Measurements from ENCODE around the gene R3HDM2.

Gene R3HDM2

DNA sequence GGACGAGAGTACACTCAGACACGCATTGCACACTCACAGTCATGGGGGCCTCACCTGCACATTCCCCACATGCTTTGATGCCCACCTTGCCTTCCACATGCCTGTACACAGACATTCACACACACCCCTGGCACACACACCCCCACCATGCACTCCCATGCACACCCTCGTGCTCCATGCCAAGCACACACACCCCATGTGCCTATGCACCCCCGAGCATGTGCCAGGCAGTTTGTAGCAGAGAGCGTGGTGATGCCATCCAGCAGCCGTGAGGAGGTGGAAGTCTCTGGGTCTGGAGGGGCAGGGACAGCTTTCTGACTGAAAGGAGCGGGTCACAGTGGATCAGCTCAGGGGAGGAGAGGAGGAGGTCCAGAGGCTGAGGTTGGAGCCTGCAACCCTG lies 224.9 kb downstream of the R3HDM2 start:
- H3K9me3 ChIP-seq, result no peaks in the 10 kb centered on the region
- intact Hi-C loops (cut with DNase I; ENCODE audit: low total_unique reads), result no loop called here
- no peaks in the 10 kb centered on the region for H3K27me3 ChIP-seq
- TF ChIP-seq, protein P1, sequence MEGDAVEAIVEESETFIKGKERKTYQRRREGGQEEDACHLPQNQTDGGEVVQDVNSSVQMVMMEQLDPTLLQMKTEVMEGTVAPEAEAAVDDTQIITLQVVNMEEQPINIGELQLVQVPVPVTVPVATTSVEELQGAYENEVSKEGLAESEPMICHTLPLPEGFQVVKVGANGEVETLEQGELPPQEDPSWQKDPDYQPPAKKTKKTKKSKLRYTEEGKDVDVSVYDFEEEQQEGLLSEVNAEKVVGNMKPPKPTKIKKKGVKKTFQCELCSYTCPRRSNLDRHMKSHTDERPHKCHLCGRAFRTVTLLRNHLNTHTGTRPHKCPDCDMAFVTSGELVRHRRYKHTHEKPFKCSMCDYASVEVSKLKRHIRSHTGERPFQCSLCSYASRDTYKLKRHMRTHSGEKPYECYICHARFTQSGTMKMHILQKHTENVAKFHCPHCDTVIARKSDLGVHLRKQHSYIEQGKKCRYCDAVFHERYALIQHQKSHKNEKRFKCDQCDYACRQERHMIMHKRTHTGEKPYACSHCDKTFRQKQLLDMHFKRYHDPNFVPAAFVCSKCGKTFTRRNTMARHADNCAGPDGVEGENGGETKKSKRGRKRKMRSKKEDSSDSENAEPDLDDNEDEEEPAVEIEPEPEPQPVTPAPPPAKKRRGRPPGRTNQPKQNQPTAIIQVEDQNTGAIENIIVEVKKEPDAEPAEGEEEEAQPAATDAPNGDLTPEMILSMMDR (IDR thresholded peaks at IDR 0.05), result no peak
- H3K27ac ChIP-seq, result no peak overlapping the region
- H3K36me3 ChIP-seq, result peaks cover 93 to 100% (median 97%) of the 10 kb centered on the region in 3 donors
- H3K4me3 ChIP-seq, result no peak overlapping the region
- no peak for DNase-seq
- no peaks in the 10 kb centered on the region for H3K4me1 ChIP-seq

DNA sequence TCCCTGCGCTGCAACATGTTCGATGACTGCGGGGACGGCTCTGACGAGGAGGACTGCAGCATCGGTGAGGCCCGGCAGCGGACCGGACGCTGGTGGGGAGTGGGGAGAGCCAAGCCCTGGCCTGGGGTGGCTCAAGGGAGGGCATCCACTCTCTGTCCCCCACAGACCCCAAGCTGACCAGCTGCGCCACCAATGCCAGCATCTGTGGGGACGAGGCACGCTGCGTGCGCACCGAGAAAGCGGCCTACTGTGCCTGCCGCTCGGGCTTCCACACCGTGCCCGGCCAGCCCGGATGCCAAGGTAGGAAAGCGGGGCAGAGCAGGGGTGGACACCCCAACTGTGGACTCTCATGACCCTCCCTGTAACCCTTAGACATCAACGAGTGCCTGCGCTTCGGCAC lies 225.7 kb downstream of the R3HDM2 start:
- Histone ChIP-seq H3K27me3 (no peaks in the 10 kb centered on the region), H3K4me3 (no peak overlapping the region), H3K4me1 (no peaks in the 10 kb centered on the region), H3K27ac (no peak overlapping the region), H3K36me3 (peaks cover 96 to 100% (median 97%) of the 10 kb centered on the region in 3 donors), H3K9me3 (no peaks in the 10 kb centered on the region)
- DNase-seq, result no peak
- TF ChIP-seq, protein P1 (IDR thresholded peaks at IDR 0.05), result no peak
- intact Hi-C loops (cut with DNase I; ENCODE audit: low total_unique reads), result no loop called here

DNA sequence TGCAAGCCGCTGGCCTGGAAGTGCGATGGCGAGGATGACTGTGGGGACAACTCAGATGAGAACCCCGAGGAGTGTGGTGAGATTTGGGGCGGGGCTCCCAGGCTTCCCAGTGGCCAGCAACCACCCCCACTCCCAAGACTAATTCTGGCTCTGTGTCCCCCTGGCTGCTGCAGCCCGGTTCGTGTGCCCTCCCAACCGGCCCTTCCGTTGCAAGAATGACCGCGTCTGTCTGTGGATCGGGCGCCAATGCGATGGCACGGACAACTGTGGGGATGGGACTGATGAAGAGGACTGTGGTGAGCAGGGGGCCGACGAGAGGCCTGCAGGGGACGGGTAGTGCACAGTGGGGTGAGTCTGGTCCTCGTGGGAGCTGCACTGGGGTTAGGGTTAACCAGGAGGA lies 226.4 kb downstream of the R3HDM2 start:
- intact Hi-C loops (cut with DNase I; ENCODE audit: low total_unique reads), result no loop called here
- Histone ChIP-seq H3K4me3 (no peak overlapping the region), H3K27me3 (no peaks in the 10 kb centered on the region), H3K4me1 (no peaks in the 10 kb centered on the region), H3K9me3 (no peaks in the 10 kb centered on the region), H3K27ac (no peak overlapping the region), H3K36me3 (peaks cover 96 to 100% (median 97%) of the 10 kb centered on the region in 3 donors)
- peak in 1 of 2 donors; percentile 20 for DNase-seq
- TF ChIP-seq, protein P1 (IDR thresholded peaks at IDR 0.05), result no peak

DNA sequence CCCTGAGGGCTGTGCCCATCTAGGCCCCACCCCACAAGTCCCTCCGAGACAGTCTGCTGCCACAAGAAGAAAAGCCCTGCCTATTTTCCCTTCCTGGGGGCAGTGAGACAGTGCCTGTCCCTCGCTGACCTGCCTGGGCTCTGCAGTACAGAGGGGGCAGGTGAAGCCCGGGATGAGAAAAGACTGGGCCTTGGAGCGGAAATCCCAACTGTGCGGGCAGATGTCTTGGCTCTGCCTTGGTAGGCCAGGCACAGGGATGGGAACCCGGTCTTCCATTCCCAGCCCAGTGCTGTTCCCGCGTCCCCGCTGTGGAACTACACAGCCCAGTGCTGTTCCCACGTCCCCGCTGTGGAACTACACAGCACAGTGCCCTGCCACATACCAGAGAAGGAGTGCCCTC lies 227.1 kb downstream of the R3HDM2 start:
- DNase-seq, result no peak
- peaks cover 96 to 100% (median 97%) of the 10 kb centered on the region in 3 donors for H3K36me3 ChIP-seq
- intact Hi-C loops (cut with DNase I; ENCODE audit: low total_unique reads), result no loop called here

More for the DNA sequence above, 227.1 kb downstream of the R3HDM2 start:
- Histone ChIP-seq H3K9me3 (no peaks in the 10 kb centered on the region), H3K27ac (no peak overlapping the region), H3K27me3 (no peaks in the 10 kb centered on the region), H3K4me1 (no peaks in the 10 kb centered on the region), H3K4me3 (no peak overlapping the region)
- TF ChIP-seq, protein P1 (IDR thresholded peaks at IDR 0.05), result no peak

All from tibial artery (tissue), 4 donors.